ENCODE data around the gene CKAP2L. TPM values are rescaled to one million over a fixed set of nuclear protein-coding genes. Genes with fewer than 3 reads are reported as not detected.

Gene CKAP2L
- total and polyA plus RNA-seq, 2 experiments from 2014 or later, result 6.6 to 10.9 TPM

GRCh38 chr2:112714836-112715631, 49.4 kb downstream of the CKAP2L start:
- H3K79me2 ChIP-seq (ENCODE audit: insufficient read depth), result no peaks in the 10 kb centered on the region
- no peaks in the 10 kb centered on the region for H3K36me3 ChIP-seq (ENCODE audit: low read depth)
- H3K4me3 ChIP-seq, result no peak overlapping the region
- H3K4me1 ChIP-seq (ENCODE audit: insufficient read depth), result peaks cover 15% of the 10 kb centered on the region
- in situ Hi-C loops (cut with MboI), result no loop called here
- DNase-seq, result peak; percentile 84
- H3K27ac ChIP-seq, result no peak overlapping the region
- no peak overlapping the region for H2AFZ ChIP-seq
- H3K9me2 ChIP-seq (ENCODE audit: insufficient read depth), result no peaks in the 10 kb centered on the region
- no peak overlapping the region for H3K9ac ChIP-seq
- no peaks in the 10 kb centered on the region for H3F3A ChIP-seq (ENCODE audit: insufficient read depth)
- no peaks in the 10 kb centered on the region for H4K20me1 ChIP-seq (ENCODE audit: insufficient read depth)
- H3K27me3 ChIP-seq (replicated peaks; ENCODE audit: insufficient read depth), result no peaks in the 10 kb centered on the region
- TF ChIP-seq EZH2 (IDR thresholded peaks at IDR 0.05; ENCODE audit: insufficient read depth, poor library complexity, severe bottlenecking) (no peak), EZH2phosphoT487 (IDR thresholded peaks at IDR 0.05; ENCODE audit: insufficient read depth, low read depth) (no peak)
- 48 to 53% methylated on average over 7 of the region's 7 CpGs for whole genome bisulfite sequencing, 2 experiments (ENCODE audit: low coverage in 1 of 2, low lambda C conversion rate in 2 of 2, missing lambda C conversion rate in 2 of 2)
- H3K4me2 ChIP-seq (ENCODE audit: unreplicated experiment), result no peak overlapping the region
- no peaks in the 10 kb centered on the region for H3K9me3 ChIP-seq (ENCODE audit: low read depth)

- in situ Hi-C loops (cut with MboI), result no loop called here
- peaks cover 15% of the 10 kb centered on the region for H3K4me1 ChIP-seq (ENCODE audit: insufficient read depth)
- H3K9ac ChIP-seq, result no peak overlapping the region
- H3K79me2 ChIP-seq (ENCODE audit: insufficient read depth), result no peaks in the 10 kb centered on the region
- no peaks in the 10 kb centered on the region for H3K9me2 ChIP-seq (ENCODE audit: insufficient read depth)
- no peak overlapping the region for H3K4me3 ChIP-seq
- TF ChIP-seq EZH2phosphoT487 (IDR thresholded peaks at IDR 0.05; ENCODE audit: insufficient read depth, low read depth) (no peak), EZH2 (IDR thresholded peaks at IDR 0.05; ENCODE audit: insufficient read depth, poor library complexity, severe bottlenecking) (no peak)
- no peaks in the 10 kb centered on the region for H3K27me3 ChIP-seq (replicated peaks; ENCODE audit: insufficient read depth)
- no peaks in the 10 kb centered on the region for H3F3A ChIP-seq (ENCODE audit: insufficient read depth)
- DNase-seq, result no peak
- no peaks in the 10 kb centered on the region for H3K36me3 ChIP-seq (ENCODE audit: low read depth)
- H3K4me2 ChIP-seq (ENCODE audit: unreplicated experiment), result no peak overlapping the region
- H4K20me1 ChIP-seq (ENCODE audit: insufficient read depth), result no peaks in the 10 kb centered on the region
- no peaks in the 10 kb centered on the region for H3K9me3 ChIP-seq (ENCODE audit: low read depth)
- H3K27ac ChIP-seq, result no peak overlapping the region
- WGBS, 2 experiments (ENCODE audit: low coverage in 1 of 2, low lambda C conversion rate in 2 of 2, missing lambda C conversion rate in 2 of 2), result 79 to 82% methylated on average over 4 of the region's 4 CpGs
- H2AFZ ChIP-seq, result no peak overlapping the region
Measured at GRCh38 chr2:112714331-112714730, 50.1 kb downstream of the CKAP2L start.

GRCh38 chr2:112713926-112714325, 50.5 kb downstream of the CKAP2L start:
- TF ChIP-seq EZH2phosphoT487 (IDR thresholded peaks at IDR 0.05; ENCODE audit: insufficient read depth, low read depth) (no peak), EZH2 (IDR thresholded peaks at IDR 0.05; ENCODE audit: insufficient read depth, poor library complexity, severe bottlenecking) (no peak)
- in situ Hi-C loops (cut with MboI), result no loop called here
- H3K4me1 ChIP-seq (ENCODE audit: insufficient read depth), result peaks cover 15% of the 10 kb centered on the region
- no peak for DNase-seq
- H3K9ac ChIP-seq, result no peak overlapping the region
- no peaks in the 10 kb centered on the region for H3K9me3 ChIP-seq (ENCODE audit: low read depth)
- no peak overlapping the region for H3K4me2 ChIP-seq (ENCODE audit: unreplicated experiment)
- no peak overlapping the region for H2AFZ ChIP-seq
- H3F3A ChIP-seq (ENCODE audit: insufficient read depth), result no peaks in the 10 kb centered on the region
- H3K27me3 ChIP-seq (replicated peaks; ENCODE audit: insufficient read depth), result no peaks in the 10 kb centered on the region
- H3K9me2 ChIP-seq (ENCODE audit: insufficient read depth), result no peaks in the 10 kb centered on the region
- no peaks in the 10 kb centered on the region for H3K36me3 ChIP-seq (ENCODE audit: low read depth)
- H3K79me2 ChIP-seq (ENCODE audit: insufficient read depth), result no peaks in the 10 kb centered on the region
- H3K4me3 ChIP-seq, result no peak overlapping the region
- 89 to 97% methylated on average over 4 to 7 of the region's 7 CpGs for WGBS, 2 experiments (ENCODE audit: low coverage in 1 of 2, low lambda C conversion rate in 2 of 2, missing lambda C conversion rate in 2 of 2)
- no peaks in the 10 kb centered on the region for H4K20me1 ChIP-seq (ENCODE audit: insufficient read depth)
- H3K27ac ChIP-seq, result no peak overlapping the region

- H3K27ac ChIP-seq, result peak overlapping the region; percentile 34
Measured at GRCh38 chr2:112713585-112713925, 50.9 kb downstream of the CKAP2L start.

More at GRCh38 chr2:112713585-112713925, 50.9 kb downstream of the CKAP2L start:
- Histone ChIP-seq H3K4me2 (ENCODE audit: unreplicated experiment) (peak overlapping the region; percentile 54), H3K9me3 (ENCODE audit: low read depth) (no peaks in the 10 kb centered on the region), H3K9me2 (ENCODE audit: insufficient read depth) (no peaks in the 10 kb centered on the region), H3K4me3 (0 out of 2 replicates have a peak overlapping the region, but pooled peaks have one; percentile 10), H3F3A (ENCODE audit: insufficient read depth) (no peaks in the 10 kb centered on the region), H4K20me1 (ENCODE audit: insufficient read depth) (no peaks in the 10 kb centered on the region), H3K4me1 (ENCODE audit: insufficient read depth) (peaks cover 15% of the 10 kb centered on the region), H3K36me3 (ENCODE audit: low read depth) (no peaks in the 10 kb centered on the region), H2AFZ (peak overlapping the region; percentile 58), H3K27me3 (replicated peaks; ENCODE audit: insufficient read depth) (no peaks in the 10 kb centered on the region), H3K79me2 (ENCODE audit: insufficient read depth) (no peaks in the 10 kb centered on the region), H3K9ac (peak overlapping the region; percentile 35; the same call in 1 of the 2 replicates)
- TF ChIP-seq EZH2phosphoT487 (IDR thresholded peaks at IDR 0.05; ENCODE audit: insufficient read depth, low read depth) (no peak), EZH2 (IDR thresholded peaks at IDR 0.05; ENCODE audit: insufficient read depth, poor library complexity, severe bottlenecking) (no peak)
- 74 to 77% methylated on average over 7 of the region's 7 CpGs for WGBS, 2 experiments (ENCODE audit: low coverage in 1 of 2, low lambda C conversion rate in 2 of 2, missing lambda C conversion rate in 2 of 2)
- in situ Hi-C loops (cut with MboI), result no loop called here
- no peak for DNase-seq

Data from GM23248 (cell line).